OCI-LY1 (cell line): Measurements from ENCODE around the gene TSHZ3.

ENCODE experiments used
- CTCF ChIP-seq: fragments of 200-600 bp; sonication (generic), shearing (Covaris generic); IDR thresholded peaks from 2 replicates; pipeline ENCODE4 v1.5.1; 2017; ENCODE audit warnings: mild to moderate bottlenecking, antibody characterized with exemption, low read length, moderate library complexity, mixed read lengths
- EZH2 ChIP-seq: fragments of 200-600 bp; sonication (generic), shearing (Covaris generic); IDR thresholded peaks from 2 replicates; pipeline ENCODE4 v1.8.0; 2017; ENCODE audit warnings: borderline replicate concordance, mixed run types, mild to moderate bottlenecking, antibody characterized with exemption, low read length, moderate library complexity, mixed read lengths

GRCh38 chr19:31233295-31233800 is 115.9 kb downstream of the TSHZ3 start:
- TF ChIP-seq CTCF (no peak), EZH2 (no peak)
